Left lung (tissue), 10 donors: Measurements from ENCODE around the gene KCNAB2. TPM values are rescaled to one million over a fixed set of nuclear protein-coding genes. Genes with fewer than 3 reads are reported as not detected.
A peak's percentile ranks its signal among the peaks of the same experiment; 100 is the strongest.
"Not testable (repeated sequence)": the region's sequence is repeated elsewhere in the genome, so short reads cannot be mapped to it uniquely, and the experiment has no call there.

ENCODE experiments used
- ATAC-seq: fragments of 200-7000 bp; cut with Tn5 transposase; one replicate; pipeline ENCODE4 v1.9.1; 2020; ENCODE audit warnings: moderate library complexity
- DNase-seq, 4 donors: peaks; one replicate each; pipeline ENCODE4 v3.0.0-alpha.2; 2013 to 2020
- H3K27ac ChIP-seq, 2 donors: fragments of 200-600 bp; sonication (generic) in 1 of 2; one replicate each; pipeline versions ENCODE4 v1.5.0 to v1.8.0; 2020 to 2021
- H3K27me3 ChIP-seq, 2 donors: fragments of 200-600 bp; sonication (generic) in 1 of 2; one replicate each; pipeline versions ENCODE4 v1.5.0 to v1.8.0; 2020 to 2021
- H3K36me3 ChIP-seq, 2 donors: fragments of 200-600 bp; sonication (generic) in 1 of 2; one replicate each; pipeline versions ENCODE4 v1.5.0 to v1.8.0; 2020 to 2021
- H3K4me1 ChIP-seq, 2 donors: fragments of 200-600 bp; one replicate each; pipeline ENCODE4 v1.8.0; 2021
- H3K4me3 ChIP-seq, 2 donors: fragments of 200-600 bp; sonication (generic) in 1 of 2; one replicate each; pipeline versions ENCODE4 v1.5.0 to v1.8.0; 2020 to 2021; ENCODE audit warnings: mild to moderate bottlenecking in 1 of 2
- H3K9me3 ChIP-seq, 2 donors: fragments of 200-600 bp; sonication (generic) in 1 of 2; one replicate each; pipeline versions ENCODE4 v1.5.0 to v1.8.0; 2020 to 2021
- intact Hi-C, 2 donors: fragments of 100-400 bp; cut with DNase I; formaldehyde crosslinking; loops; one replicate each; pipeline versions ENCODE4 v1.11.2 to v1.14.2; 2022
- polyA plus RNA-seq, 6 donors: library from polyadenylated mRNA; unstranded; fragments of 120-200 nt; gene quantifications; one replicate each; pipeline ENCODE4 v1.2.1, GENCODE V29; 2013; ENCODE audit not compliant: insufficient read length in 6 of 6
- total RNA-seq, 2 donors: library from RNA; stranded (reverse); fragmentation: NEBNext Ultra II Directional; extraction: Animal tissue kit (Norgen Biotek cat#: 25700); gene quantifications; one replicate each; pipeline ENCODE4 v1.2.1, GENCODE V29; 2021
- TF ChIP-seq, protein P1 (sequence below), 2 donors: fragments of 200-600 bp; sonication (generic) in 1 of 2; IDR thresholded peaks; one replicate each; pipeline versions ENCODE4 v1.5.0 to v1.8.0; 2021; ENCODE audit warnings: antibody characterized with exemption in 2 of 2
- donor health status: DM: no; HTN: yes; CAD: no.
- donor health status: DM: no; HTN: no; CAD: no.

Gene KCNAB2
- total and polyA plus RNA-seq, 8 donors = 5.6 to 82.5 (median 6.7) TPM

DNA sequence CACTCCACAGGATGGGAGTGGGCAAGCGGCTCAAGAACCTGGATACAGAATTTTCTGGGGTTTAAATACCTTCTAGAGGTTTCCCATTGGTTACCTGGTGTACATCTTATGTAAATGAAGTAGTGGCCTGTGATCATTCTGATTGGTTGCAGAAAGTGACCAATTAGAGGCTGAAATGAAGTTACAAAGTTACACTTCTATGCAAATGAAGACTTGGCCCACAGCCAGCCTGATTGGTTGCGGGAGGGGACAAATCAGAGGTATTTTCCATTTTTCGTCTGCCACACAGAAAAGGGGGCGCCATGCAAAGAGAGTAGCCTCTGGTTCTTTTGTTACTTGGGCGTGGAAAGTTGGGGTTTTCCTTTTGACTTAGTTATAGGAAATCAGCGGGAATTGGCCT is 8.9 kb downstream of the KCNAB2 start:
- H3K9me3 ChIP-seq = no peaks in the 10 kb centered on the region
- intact Hi-C loops = loop anchor here in 1 of 2 donors (10.0 kb wide), 1 partner anchor 140 kb away; the partner anchor contains the start of gene RPL22
- H3K4me1 ChIP-seq = peaks cover 3 to 30% of the 10 kb centered on the region in 2 donors
- TF ChIP-seq, protein P1, sequence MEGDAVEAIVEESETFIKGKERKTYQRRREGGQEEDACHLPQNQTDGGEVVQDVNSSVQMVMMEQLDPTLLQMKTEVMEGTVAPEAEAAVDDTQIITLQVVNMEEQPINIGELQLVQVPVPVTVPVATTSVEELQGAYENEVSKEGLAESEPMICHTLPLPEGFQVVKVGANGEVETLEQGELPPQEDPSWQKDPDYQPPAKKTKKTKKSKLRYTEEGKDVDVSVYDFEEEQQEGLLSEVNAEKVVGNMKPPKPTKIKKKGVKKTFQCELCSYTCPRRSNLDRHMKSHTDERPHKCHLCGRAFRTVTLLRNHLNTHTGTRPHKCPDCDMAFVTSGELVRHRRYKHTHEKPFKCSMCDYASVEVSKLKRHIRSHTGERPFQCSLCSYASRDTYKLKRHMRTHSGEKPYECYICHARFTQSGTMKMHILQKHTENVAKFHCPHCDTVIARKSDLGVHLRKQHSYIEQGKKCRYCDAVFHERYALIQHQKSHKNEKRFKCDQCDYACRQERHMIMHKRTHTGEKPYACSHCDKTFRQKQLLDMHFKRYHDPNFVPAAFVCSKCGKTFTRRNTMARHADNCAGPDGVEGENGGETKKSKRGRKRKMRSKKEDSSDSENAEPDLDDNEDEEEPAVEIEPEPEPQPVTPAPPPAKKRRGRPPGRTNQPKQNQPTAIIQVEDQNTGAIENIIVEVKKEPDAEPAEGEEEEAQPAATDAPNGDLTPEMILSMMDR (IDR thresholded peaks at IDR 0.05) = no peak
- no peak for ATAC-seq
- H3K27ac ChIP-seq = no peak overlapping the region
- DNase-seq = no peak
- peaks cover 0 to 26% of the 10 kb centered on the region in 2 donors for H3K36me3 ChIP-seq
- no peak overlapping the region for H3K4me3 ChIP-seq
- no peaks in the 10 kb centered on the region for H3K27me3 ChIP-seq

DNA sequence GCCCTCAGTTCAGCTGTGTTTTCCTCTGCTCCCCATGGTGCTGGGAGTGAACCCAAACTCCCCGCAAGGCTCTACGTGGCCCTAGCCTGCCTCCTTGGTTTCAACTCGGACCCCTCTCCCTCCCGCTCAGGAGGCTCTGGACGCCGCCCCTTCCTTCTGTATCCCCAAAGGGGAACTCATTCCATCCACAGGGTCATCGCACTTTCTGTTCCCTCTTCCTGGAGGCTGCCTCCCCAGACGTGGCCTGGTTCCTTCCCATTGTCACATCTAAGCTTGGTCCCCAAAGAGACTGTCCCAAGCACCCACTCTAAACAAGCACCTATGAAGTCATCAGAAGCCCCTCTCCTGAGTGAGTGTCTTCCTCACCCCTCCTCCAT is 10.9 kb downstream of the KCNAB2 start:
- Histone ChIP-seq H3K27ac (peak overlapping the region in 1 of 2 donors; percentile 26), H3K27me3 (no peaks in the 10 kb centered on the region), H3K36me3 (peaks cover 0 to 28% of the 10 kb centered on the region in 2 donors), H3K9me3 (no peaks in the 10 kb centered on the region), H3K4me1 (peaks cover 3 to 30% of the 10 kb centered on the region in 2 donors), H3K4me3 (no peak overlapping the region)
- intact Hi-C loops = loop anchor here in 1 of 2 donors (10.0 kb wide), 1 partner anchor 138 kb away; the partner anchor contains the start of gene RPL22
- TF ChIP-seq, protein P1 (IDR thresholded peaks at IDR 0.05) = no peak
- peak in 1 of 4 donors; percentile 49 for DNase-seq
- peak; percentile 62 for ATAC-seq

DNA sequence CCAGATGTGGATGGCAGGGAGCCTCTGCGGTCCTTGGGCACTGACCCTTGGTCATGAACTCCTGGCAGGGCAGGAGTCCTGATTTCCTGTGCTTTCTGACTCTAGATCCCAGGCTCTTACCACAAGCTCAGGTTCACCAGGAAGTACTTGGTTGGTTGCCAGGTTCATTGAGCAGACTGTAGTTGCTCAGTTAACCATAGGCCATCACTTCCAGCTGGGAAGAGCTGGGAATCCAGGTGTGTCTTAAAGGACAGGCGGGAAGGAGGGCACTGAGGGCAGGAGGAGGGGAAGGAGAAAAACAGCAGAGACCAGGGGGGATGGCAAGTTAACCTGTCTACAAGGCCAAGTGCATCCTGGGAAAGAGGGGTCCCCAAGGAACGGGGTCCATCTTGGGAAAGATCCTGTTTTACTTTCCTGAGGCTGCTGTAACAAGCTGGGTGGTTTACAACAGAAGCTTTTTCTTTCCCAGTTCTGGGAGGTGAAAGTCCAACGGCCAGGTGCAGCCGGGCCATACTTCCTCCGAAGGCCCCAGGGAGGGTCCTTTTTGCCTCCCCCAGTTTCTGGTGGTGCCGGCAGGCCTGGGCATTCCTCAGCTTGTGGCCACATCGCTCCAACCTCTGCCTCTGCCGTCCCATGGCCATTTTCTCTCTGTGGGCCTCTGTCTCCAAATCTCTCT is 11.6 kb downstream of the KCNAB2 start:
- intact Hi-C loops = loop anchor here in 1 of 2 donors (10.0 kb wide), 1 partner anchor 137 kb away; the partner anchor contains the start of gene RPL22
- no peak overlapping the region for H3K27ac ChIP-seq

DNA sequence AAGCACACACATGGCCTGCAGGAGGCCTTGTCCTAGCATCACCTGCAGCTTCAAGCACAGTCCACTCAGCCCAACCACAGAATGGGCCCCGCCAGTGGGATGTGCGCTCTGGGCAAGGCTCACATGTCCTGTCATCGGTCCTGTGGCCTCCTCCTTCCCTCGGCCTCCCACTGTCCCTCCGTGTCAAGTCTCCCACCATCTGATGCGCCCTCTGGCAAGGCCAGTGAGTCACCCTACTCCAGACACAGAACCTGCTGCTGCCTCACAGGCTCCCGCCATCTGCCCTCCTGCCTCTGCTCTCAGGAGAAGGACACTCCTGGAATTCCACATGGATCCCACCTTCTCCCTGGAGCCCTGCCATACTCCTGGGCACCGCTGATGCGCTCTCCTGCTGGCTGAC is 14.2 kb downstream of the KCNAB2 start:
- H3K27me3 ChIP-seq = no peaks in the 10 kb centered on the region

More for the DNA sequence above, 11.6 kb downstream of the KCNAB2 start:
- no peak overlapping the region for H3K4me3 ChIP-seq
- TF ChIP-seq, protein P1 (IDR thresholded peaks at IDR 0.05) = no peak
- H3K27me3 ChIP-seq = no peaks in the 10 kb centered on the region
- H3K9me3 ChIP-seq = no peaks in the 10 kb centered on the region
- H3K4me1 ChIP-seq = peaks cover 3 to 30% of the 10 kb centered on the region in 2 donors
- ATAC-seq = no peak
- H3K36me3 ChIP-seq = peaks cover 0 to 28% of the 10 kb centered on the region in 2 donors
- no peak for DNase-seq

DNA sequence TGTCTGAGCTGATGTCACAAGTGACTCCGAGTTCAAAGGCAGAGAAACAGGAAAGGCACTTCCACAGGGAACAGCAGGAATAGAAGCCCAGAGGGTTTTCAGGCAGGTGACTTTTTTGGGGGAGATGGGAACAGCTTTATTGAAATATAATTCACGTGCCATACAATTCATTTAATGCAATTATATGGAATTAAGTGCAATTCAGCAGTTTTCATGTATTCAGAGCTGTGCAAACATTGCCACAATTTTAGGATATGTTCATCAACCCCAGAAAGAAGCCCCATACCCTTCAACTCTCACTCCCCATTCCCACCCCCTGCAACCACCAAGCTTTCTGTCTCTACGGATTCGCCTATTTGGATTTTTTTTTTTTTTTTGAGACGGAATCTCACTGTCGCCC is 17.0 kb downstream of the KCNAB2 start:
- no peak for DNase-seq
- intact Hi-C loops = no loop called here
- H3K4me3 ChIP-seq = no peak overlapping the region
- TF ChIP-seq, protein P1 (IDR thresholded peaks at IDR 0.05) = no peak
- no peak overlapping the region for H3K27ac ChIP-seq
- ATAC-seq = no peak
- H3K36me3 ChIP-seq = peaks cover 0 to 45% of the 10 kb centered on the region in 2 donors
- no peaks in the 10 kb centered on the region for H3K9me3 ChIP-seq
- peaks cover 3 to 19% of the 10 kb centered on the region in 2 donors for H3K4me1 ChIP-seq
- peaks cover 0 to 7% of the 10 kb centered on the region in 2 donors for H3K27me3 ChIP-seq

More for the DNA sequence above, 14.2 kb downstream of the KCNAB2 start:
- Histone ChIP-seq H3K9me3 (no peaks in the 10 kb centered on the region), H3K4me3 (no peak overlapping the region), H3K27ac (no peak overlapping the region), H3K36me3 (peaks cover 0 to 22% of the 10 kb centered on the region in 2 donors), H3K4me1 (peaks cover 3 to 30% of the 10 kb centered on the region in 2 donors)
- TF ChIP-seq, protein P1 (IDR thresholded peaks at IDR 0.05) = no peak
- DNase-seq (no peak), ATAC-seq (no peak)
- intact Hi-C loops = loop anchor here in 1 of 2 donors (10.0 kb wide), 1 partner anchor 135 kb away; the partner anchor contains the start of gene RPL22

DNA sequence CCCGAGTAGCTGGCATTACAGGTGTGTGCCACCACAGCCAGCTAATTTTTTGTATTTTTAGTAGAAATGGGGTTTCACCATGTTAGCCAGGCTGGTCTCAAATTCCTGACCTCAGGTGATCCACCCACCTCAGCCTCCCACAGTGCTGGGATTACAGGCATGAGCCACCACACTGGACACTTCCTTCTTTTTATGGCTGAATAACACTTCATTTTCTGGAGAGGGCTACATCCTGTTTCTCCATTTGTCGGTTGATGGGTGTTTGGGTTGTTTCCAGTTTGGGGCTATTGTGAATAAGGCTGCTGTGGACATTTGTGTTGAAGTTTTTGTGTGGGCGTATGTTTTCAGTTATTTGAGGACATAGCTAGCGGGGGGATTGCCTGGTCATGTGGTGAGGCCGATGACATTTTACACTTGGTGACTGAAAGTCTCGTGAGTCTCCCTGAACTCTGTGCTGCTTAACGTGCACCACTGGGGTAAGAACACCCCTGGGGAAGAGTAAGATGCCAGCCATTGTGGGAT is 17.9 kb downstream of the KCNAB2 start:
- H3K4me3 ChIP-seq, DNase-seq, H3K4me1 ChIP-seq, H3K9me3 ChIP-seq, H3K27ac ChIP-seq, H3K27me3 ChIP-seq, intact Hi-C loops: not testable (repeated sequence)
- peak; percentile 34 for ATAC-seq
- H3K36me3 ChIP-seq = peaks cover 0 to 45% of the 10 kb centered on the region in 2 donors
